Measurements from ENCODE around the gene TXNL4B. TPM values are rescaled to one million over a fixed set of nuclear protein-coding genes. Genes with fewer than 3 reads are reported as not detected.
"Not testable (repeated sequence)": the region's sequence is repeated elsewhere in the genome, so short reads cannot be mapped to it uniquely, and the experiment has no call there.

The TXNL4B gene
- total RNA-seq, 4 donors from 2014 or later = 3.9 to 15.4 (median 9.0) TPM

- TF ChIP-seq CTCF (IDR thresholded peaks at IDR 0.05; ENCODE audit: low read depth) = no peak
These were observed 26.7 kb downstream of the TXNL4B start for GRCh38 chr16:72066747-72067146.

DNA sequence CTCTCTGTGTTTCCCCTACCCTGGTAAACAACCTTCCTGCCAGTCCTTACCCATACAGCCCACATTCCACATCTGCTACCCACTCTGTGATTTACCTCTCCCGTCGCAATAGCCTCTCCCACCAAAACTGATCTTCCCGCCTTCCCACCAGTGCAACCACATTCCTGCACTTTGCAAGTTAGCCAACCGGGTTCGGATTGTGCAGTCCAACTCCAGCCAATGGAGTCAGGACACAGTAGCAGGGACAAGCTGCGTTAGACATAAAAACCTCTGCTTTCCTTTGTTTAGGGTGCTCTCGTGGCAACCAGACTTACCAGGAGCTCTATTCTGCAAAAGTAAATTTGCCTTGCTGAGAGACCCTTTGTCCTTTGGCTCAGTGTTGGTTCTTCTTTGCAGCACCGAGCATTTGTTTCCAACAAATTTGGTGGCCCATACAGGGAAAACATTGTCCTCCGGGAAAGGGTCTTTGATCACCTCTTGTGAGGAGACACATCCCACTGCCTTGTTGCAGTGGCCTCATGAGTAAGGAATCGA is 29.0 kb downstream of the TXNL4B start:
- no peak for TF ChIP-seq CTCF (IDR thresholded peaks at IDR 0.05; ENCODE audit: low read depth)

DNA sequence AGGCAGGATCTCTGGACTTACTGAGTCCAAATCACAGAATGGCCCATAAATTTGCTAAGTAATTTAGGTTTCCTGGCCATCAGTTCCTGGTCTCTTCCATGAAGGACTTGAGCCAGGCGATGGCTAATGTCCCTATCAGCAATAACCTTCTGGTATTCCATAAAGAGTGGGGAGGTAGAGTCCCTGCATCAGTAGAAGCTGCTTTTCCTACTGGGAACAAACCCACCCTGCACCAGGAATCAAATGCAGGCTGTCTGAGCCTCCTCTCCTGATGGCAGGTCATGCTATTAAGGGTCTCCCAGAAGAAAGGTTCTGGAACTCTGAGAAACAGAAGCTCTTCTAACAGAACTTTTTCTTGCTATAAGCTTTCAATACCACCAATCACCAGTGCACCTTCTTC is 31.9 kb downstream of the TXNL4B start:
- no peak for TF ChIP-seq CTCF (IDR thresholded peaks at IDR 0.05; ENCODE audit: low read depth)

- no peak for TF ChIP-seq CTCF (IDR thresholded peaks at IDR 0.05; ENCODE audit: low read depth)
These were observed 33.0 kb downstream of the TXNL4B start for GRCh38 chr16:72060405-72060804.

DNA sequence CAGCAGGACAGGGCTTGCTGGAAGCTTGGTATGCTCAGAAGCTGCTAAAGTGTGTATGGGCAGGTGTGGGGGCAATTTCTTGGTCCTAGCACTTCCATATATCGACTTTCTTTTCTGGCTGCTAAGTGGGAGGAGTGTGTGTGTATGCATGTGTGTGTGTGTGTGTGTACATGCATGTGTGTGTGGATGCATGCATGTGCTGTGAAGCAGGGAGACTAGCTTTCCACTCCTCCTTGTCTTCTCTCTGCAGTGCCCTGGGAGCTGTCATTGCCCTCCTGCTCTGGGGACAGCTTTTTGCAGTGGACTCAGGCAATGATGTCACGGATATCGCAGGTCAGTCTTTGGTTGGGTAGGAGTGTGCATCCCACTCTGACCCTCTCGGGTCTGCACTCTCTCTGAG is 37.5 kb downstream of the TXNL4B start:
- TF ChIP-seq CTCF (IDR thresholded peaks at IDR 0.05; ENCODE audit: low read depth) = no peak

GRCh38 chr16:72054254-72054847 is 39.1 kb downstream of the TXNL4B start, which contains the start of gene HP:
Gene HP (plus strand): TSS chr16:72054505. CDS start chr16:72054653, 148 bp downstream.
- not testable (repeated sequence) for TF ChIP-seq CTCF (IDR thresholded peaks at IDR 0.05; ENCODE audit: low read depth)

GRCh38 chr16:72051818-72052217 is 41.6 kb downstream of the TXNL4B start:
- TF ChIP-seq CTCF (IDR thresholded peaks at IDR 0.05; ENCODE audit: low read depth) = no peak

Data from subcutaneous adipose tissue (tissue), 4 donors.